Colonic mucosa (tissue), 4 donors: Measurements from ENCODE around the gene GPS1. TPM values are rescaled to one million over a fixed set of nuclear protein-coding genes. Genes with fewer than 3 reads are reported as not detected.

Experiments
- DNase-seq: peaks from one replicate; pipeline ENCODE4 v3.0.0-alpha.2; 2020
- H3K27ac ChIP-seq: fragments of 200-600 bp; one replicate; pipeline ENCODE4 v1.8.0; 2021
- H3K27me3 ChIP-seq: fragments of 200-600 bp; one replicate; pipeline ENCODE4 v1.8.0; 2021
- H3K36me3 ChIP-seq: fragments of 200-600 bp; one replicate; pipeline ENCODE4 v1.8.0; 2021
- H3K4me1 ChIP-seq: fragments of 200-600 bp; one replicate; pipeline ENCODE4 v1.8.0; 2021; ENCODE audit warnings: mild to moderate bottlenecking
- H3K4me3 ChIP-seq: fragments of 200-600 bp; one replicate; pipeline ENCODE4 v1.8.0; 2021
- H3K9ac ChIP-seq, 2 donors: one replicate each; pipeline ENCODE4 v1.7.0; 2013; ENCODE audit warnings: control low read depth in 2 of 2, low read depth in 2 of 2, low read length in 2 of 2
- H3K9me3 ChIP-seq: fragments of 200-600 bp; one replicate; pipeline ENCODE4 v1.8.0; 2021
- CTCF ChIP-seq: fragments of 200-600 bp; IDR thresholded peaks from one replicate; pipeline ENCODE4 v1.8.0; 2022; ENCODE audit warnings: antibody characterized with exemption, mild to moderate bottlenecking
- intact Hi-C: fragments of 100-400 bp; cut with DNase I; formaldehyde crosslinking; loops from one replicate; pipeline ENCODE4 v1.14.1; 2022
- total RNA-seq, 2 donors: library from RNA; stranded (reverse); fragmentation: NEBNext Ultra II Directional in 1 of 2; extraction: Animal tissue kit (Norgen Biotek cat#: 25700) in 1 of 2; gene quantifications; one replicate each; pipeline ENCODE4 v1.2.1, GENCODE V29; 2021
- donor health status: healthy.
- donor health status: DM: no; HTN: no; CAD: no.
- donor health status: DM: no; HTN: no; CAD: no.

The GPS1 gene
- total RNA-seq, 2 donors from 2014 or later: 70.8 to 129 TPM

- H3K9ac ChIP-seq: no peak overlapping the region
- DNase-seq: no peak
- no peak overlapping the region for H3K27ac ChIP-seq
- peaks cover 68% of the 10 kb centered on the region for H3K36me3 ChIP-seq
- intact Hi-C loops: no loop called here
- no peaks in the 10 kb centered on the region for H3K27me3 ChIP-seq
- H3K9me3 ChIP-seq: no peaks in the 10 kb centered on the region
- H3K4me1 ChIP-seq: no peaks in the 10 kb centered on the region
- H3K4me3 ChIP-seq: no peak overlapping the region
- no peak for TF ChIP-seq CTCF
Observed at GRCh38 chr17:82085931-82086764, 34.5 kb downstream of the GPS1 start.

- no peak overlapping the region for H3K9ac ChIP-seq
- intact Hi-C loops: no loop called here
Observed at GRCh38 chr17:82086941-82087906, 35.5 kb downstream of the GPS1 start.

GRCh38 chr17:82087961-82088837 lies 36.5 kb downstream of the GPS1 start:
- Histone ChIP-seq H3K27ac (no peak overlapping the region), H3K4me3 (no peak overlapping the region), H3K9me3 (no peaks in the 10 kb centered on the region), H3K27me3 (no peaks in the 10 kb centered on the region), H3K9ac (no peak overlapping the region), H3K4me1 (no peaks in the 10 kb centered on the region), H3K36me3 (peaks cover 63% of the 10 kb centered on the region)
- intact Hi-C loops: no loop called here
- no peak for DNase-seq
- TF ChIP-seq CTCF: no peak

More at GRCh38 chr17:82086941-82087906, 35.5 kb downstream of the GPS1 start:
- Histone ChIP-seq H3K27me3 (no peaks in the 10 kb centered on the region), H3K4me3 (no peak overlapping the region), H3K9me3 (no peaks in the 10 kb centered on the region), H3K36me3 (peaks cover 67% of the 10 kb centered on the region), H3K27ac (no peak overlapping the region), H3K4me1 (no peaks in the 10 kb centered on the region)
- no peak for TF ChIP-seq CTCF
- DNase-seq: no peak

- Histone ChIP-seq H3K4me1 (no peaks in the 10 kb centered on the region), H3K9ac (no peak overlapping the region), H3K27me3 (no peaks in the 10 kb centered on the region), H3K36me3 (peaks cover 68% of the 10 kb centered on the region), H3K9me3 (no peaks in the 10 kb centered on the region), H3K4me3 (no peak overlapping the region), H3K27ac (no peak overlapping the region)
- no peak for DNase-seq
- intact Hi-C loops: no loop called here
- no peak for TF ChIP-seq CTCF
Observed at GRCh38 chr17:82088838-82089722, 37.4 kb downstream of the GPS1 start.
